ENCODE measurements around the gene SEC14L5.
"Not testable (repeated sequence)": the region's sequence is repeated elsewhere in the genome, so short reads cannot be mapped to it uniquely, and the experiment has no call there.

The SEC14L5 gene

GRCh38 chr16:4929619-4930018 is 28.5 kb upstream of the SEC14L5 start:
- DNase-seq = not testable (repeated sequence)

GRCh38 chr16:4931381-4931780 is 26.7 kb upstream of the SEC14L5 start:
- DNase-seq = no peak

- no peak for DNase-seq
These were observed 24.7 kb upstream of the SEC14L5 start for GRCh38 chr16:4933433-4933832.

GRCh38 chr16:4933871-4934395 is 24.2 kb upstream of the SEC14L5 start:
- no peak for DNase-seq

- no peak for DNase-seq
These were observed 23.5 kb upstream of the SEC14L5 start for GRCh38 chr16:4934591-4934990.

GRCh38 chr16:4935241-4935855 is 22.8 kb upstream of the SEC14L5 start:
- no peak for DNase-seq

- DNase-seq = no peak
These were observed 21.7 kb upstream of the SEC14L5 start for GRCh38 chr16:4936181-4936990.

- DNase-seq = peak in 2 of 51 donors; percentile 18 to 30
These were observed 20.9 kb upstream of the SEC14L5 start, which contains the start of gene PPL for GRCh38 chr16:4936991-4937781. TSS of gene PPL (minus strand) at chr16:4937148. CDS start at chr16:4937045, 103 bp downstream.

GRCh38 chr16:4937782-4938682 is 20.1 kb upstream of the SEC14L5 start:
- DNase-seq = no peak

GRCh38 chr16:4938683-4939030 is 19.5 kb upstream of the SEC14L5 start:
- DNase-seq = peak in 1 of 51 donors; percentile 8

- DNase-seq = no peak
These were observed 17.4 kb upstream of the SEC14L5 start for GRCh38 chr16:4940719-4941118.

- DNase-seq = no peak
These were observed 15.6 kb upstream of the SEC14L5 start for GRCh38 chr16:4942481-4942880.

- DNase-seq = peak in 16 of 51 donors; percentile 4 to 81 (median 34)
These were observed 13.5 kb upstream of the SEC14L5 start for GRCh38 chr16:4944333-4945281.

- no peak for DNase-seq
These were observed 12.3 kb upstream of the SEC14L5 start for GRCh38 chr16:4945560-4946502.

- DNase-seq = no peak
These were observed 11.2 kb upstream of the SEC14L5 start for GRCh38 chr16:4946917-4947316.

- no peak for DNase-seq
These were observed 10.2 kb upstream of the SEC14L5 start for GRCh38 chr16:4947722-4948503.

GRCh38 chr16:4948903-4949766 is 9.0 kb upstream of the SEC14L5 start:
- DNase-seq = no peak
